Fibroblast of lung (primary cell): ENCODE results near the gene YIF1A. TPM values are rescaled to one million over a fixed set of nuclear protein-coding genes. Genes with fewer than 3 reads are reported as not detected.

ENCODE experiments used
- DNase-seq, 2 donors: peaks; one replicate each; pipeline versions ENCODE4 v3.0.0 to v3.0.0-alpha.2; 2010; ENCODE audit warnings: low read depth in 2 of 2
- H2AFZ ChIP-seq: 2 replicates; pipeline ENCODE4 v1.5.1; 2012; ENCODE audit warnings: low read length, control low read depth, inconsistent platforms
- H3K27ac ChIP-seq: 2 replicates; pipeline ENCODE4 v1.5.1; 2011; ENCODE audit warnings: low read length, control low read depth; ENCODE audit not compliant: insufficient read depth
- H3K27me3 ChIP-seq: 2 replicates; pipeline ENCODE4 v1.5.1; 2011; ENCODE audit warnings: mild to moderate bottlenecking, low read length; ENCODE audit not compliant: control insufficient read depth, insufficient read depth
- H3K36me3 ChIP-seq: 2 replicates; pipeline ENCODE4 v1.5.1; 2011; ENCODE audit warnings: low read length; ENCODE audit not compliant: control insufficient read depth, insufficient read depth
- H3K4me1 ChIP-seq: 2 replicates; pipeline ENCODE4 v1.5.1; 2011; ENCODE audit warnings: low read length; ENCODE audit not compliant: control insufficient read depth, insufficient read depth; ENCODE audit errors: extremely low read depth
- H3K4me2 ChIP-seq: 2 replicates; pipeline ENCODE4 v1.5.1; 2011; ENCODE audit warnings: low read length, control low read depth; ENCODE audit not compliant: insufficient read depth; ENCODE audit errors: extremely low read depth
- H3K4me3 ChIP-seq, 4 experiments: fragments of 200-600 bp in 1 of 4; sonication (generic) in 1 of 4; replicated peaks in 1 of 4; 2 replicates each; pipeline ENCODE4 v1.5.1; 2011 to 2016; ENCODE audit warnings: low read length in 4 of 4, low read depth in 3 of 4, mild to moderate bottlenecking in 3 of 4, control low read depth in 2 of 4, inconsistent platforms in 1 of 4, mixed read lengths in 1 of 4; ENCODE audit not compliant: insufficient read depth in 1 of 4; ENCODE audit errors: control extremely low read depth in 1 of 4
- H3K79me2 ChIP-seq: 2 replicates; pipeline ENCODE4 v1.5.1; 2012; ENCODE audit warnings: mild to moderate bottlenecking, low read length, inconsistent platforms; ENCODE audit not compliant: control insufficient read depth, insufficient read depth
- H3K9ac ChIP-seq: 2 replicates; pipeline ENCODE4 v1.5.1; 2011; ENCODE audit warnings: mild to moderate bottlenecking, low read length, control low read depth; ENCODE audit not compliant: insufficient read depth
- H3K9me3 ChIP-seq: 2 replicates; pipeline ENCODE4 v1.5.1; 2012; ENCODE audit warnings: low read depth, low read length; ENCODE audit not compliant: control insufficient read depth, insufficient read depth
- H4K20me1 ChIP-seq: 2 replicates; pipeline ENCODE4 v1.5.1; 2011; ENCODE audit warnings: low read length; ENCODE audit not compliant: control insufficient read depth, insufficient read depth; ENCODE audit errors: extremely low read depth
- EZH2 ChIP-seq: IDR thresholded peaks from 2 replicates; pipeline ENCODE4 v1.5.1; 2012; ENCODE audit warnings: low read length, control low read depth, mild to moderate bottlenecking; ENCODE audit errors: missing control alignments
- polyA plus RNA-seq, 2 donors: library from polyadenylated mRNA; depleted of rRNA in 1 of 2; stranded (reverse) in 1 of 2; unstranded in 1 of 2; fragments of >200 nt; gene quantifications; 2 replicates each; pipeline ENCODE4 v1.2.1, GENCODE V29; 2011 to 2012; ENCODE audit warnings: missing spikeins in 1 of 2
- total RNA-seq: library from RNA; depleted of rRNA; stranded (reverse); fragments of >200 nt; gene quantifications from 2 replicates; pipeline ENCODE4 v1.2.1, GENCODE V29; 2014
- TF ChIP-seq, protein P1 (sequence below), 2 donors: IDR thresholded peaks in 1 of 2; conservative IDR thresholded peaks in 1 of 2; 1 replicate in 1 of 2; 2 replicates in 1 of 2; pipeline ENCODE4 v1.5.1; 2011 to 2012; ENCODE audit warnings: low read length in 2 of 2, control low read depth in 1 of 2, inconsistent platforms in 1 of 2, low read depth in 1 of 2, mild to moderate bottlenecking in 1 of 2

Gene YIF1A
- total and polyA plus RNA-seq, 2 donors (not counting 1 experiment from before 2014, with no cell fraction given) = 160 to 167 TPM

DNA sequence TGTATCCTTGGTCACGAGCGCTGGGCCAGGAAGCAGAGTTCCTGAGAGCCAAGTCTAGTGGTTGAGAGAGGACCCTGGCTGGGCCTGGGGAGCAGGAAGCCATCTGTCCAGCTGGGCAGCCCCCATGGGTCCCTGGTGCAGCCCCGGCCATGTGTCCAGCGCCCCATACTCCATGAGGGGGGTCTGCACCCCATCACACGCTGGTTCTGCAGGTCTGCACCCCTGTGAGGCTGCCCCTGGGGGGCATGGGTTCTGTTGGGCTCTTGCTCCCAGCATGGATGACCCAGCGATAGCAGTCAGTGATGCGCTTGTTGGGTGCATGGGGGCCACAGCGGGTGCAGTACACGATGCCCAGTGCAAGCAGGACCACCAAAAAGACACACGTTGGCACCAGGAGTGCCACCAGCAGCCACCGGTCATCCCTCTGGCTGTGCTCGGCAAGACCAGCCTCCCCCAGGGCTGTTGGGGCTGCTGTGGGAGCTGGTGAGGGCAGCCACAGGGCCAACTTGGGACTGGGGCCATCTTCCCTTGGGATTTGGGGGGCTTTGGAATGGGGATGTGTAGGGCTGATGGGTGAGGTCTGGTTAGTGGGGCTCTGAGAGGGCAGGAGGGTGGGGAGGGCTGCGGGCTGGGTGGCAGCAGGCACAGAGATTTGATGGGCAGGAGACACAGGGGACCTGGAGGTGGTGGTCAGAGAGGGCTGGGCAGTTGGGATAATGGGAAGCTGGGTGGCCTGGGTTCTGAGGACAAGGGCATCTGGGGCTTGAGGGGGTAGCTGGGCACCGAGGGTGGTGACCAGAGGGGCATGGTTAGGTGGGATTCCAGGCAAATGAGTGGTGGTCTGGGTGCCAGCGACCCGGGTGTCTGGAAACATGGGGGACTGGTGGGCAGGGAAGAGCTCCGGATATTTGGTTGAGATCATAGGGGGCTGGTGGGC, 25.9 kb upstream of the YIF1A start:
- no peak for DNase-seq
- H4K20me1 ChIP-seq = no peaks in the 10 kb centered on the region
- no peaks in the 10 kb centered on the region for H3K27me3 ChIP-seq
- H3K9me3 ChIP-seq = no peaks in the 10 kb centered on the region
- peaks cover 33% of the 10 kb centered on the region for H3K79me2 ChIP-seq
- peak overlapping the region; percentile 97 for H3K27ac ChIP-seq
- no peak overlapping the region for H2AFZ ChIP-seq
- peak overlapping the region; percentile 66 to 90 (median 82) for H3K4me3 ChIP-seq
- H3K9ac ChIP-seq = peak overlapping the region; percentile 85
- H3K4me2 ChIP-seq = peak overlapping the region; percentile 99
- peaks cover 7% of the 10 kb centered on the region for H3K36me3 ChIP-seq
- TF ChIP-seq EZH2 = no peak
- TF ChIP-seq, protein P1, sequence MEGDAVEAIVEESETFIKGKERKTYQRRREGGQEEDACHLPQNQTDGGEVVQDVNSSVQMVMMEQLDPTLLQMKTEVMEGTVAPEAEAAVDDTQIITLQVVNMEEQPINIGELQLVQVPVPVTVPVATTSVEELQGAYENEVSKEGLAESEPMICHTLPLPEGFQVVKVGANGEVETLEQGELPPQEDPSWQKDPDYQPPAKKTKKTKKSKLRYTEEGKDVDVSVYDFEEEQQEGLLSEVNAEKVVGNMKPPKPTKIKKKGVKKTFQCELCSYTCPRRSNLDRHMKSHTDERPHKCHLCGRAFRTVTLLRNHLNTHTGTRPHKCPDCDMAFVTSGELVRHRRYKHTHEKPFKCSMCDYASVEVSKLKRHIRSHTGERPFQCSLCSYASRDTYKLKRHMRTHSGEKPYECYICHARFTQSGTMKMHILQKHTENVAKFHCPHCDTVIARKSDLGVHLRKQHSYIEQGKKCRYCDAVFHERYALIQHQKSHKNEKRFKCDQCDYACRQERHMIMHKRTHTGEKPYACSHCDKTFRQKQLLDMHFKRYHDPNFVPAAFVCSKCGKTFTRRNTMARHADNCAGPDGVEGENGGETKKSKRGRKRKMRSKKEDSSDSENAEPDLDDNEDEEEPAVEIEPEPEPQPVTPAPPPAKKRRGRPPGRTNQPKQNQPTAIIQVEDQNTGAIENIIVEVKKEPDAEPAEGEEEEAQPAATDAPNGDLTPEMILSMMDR (conservative IDR thresholded peaks at IDR 0.05 in 1 of 2, IDR thresholded peaks at IDR 0.05 in 1 of 2; ENCODE audit: low read depth in 1 of 2, low read length in 2 of 2) = no peak
- peaks cover 19% of the 10 kb centered on the region for H3K4me1 ChIP-seq

DNA sequence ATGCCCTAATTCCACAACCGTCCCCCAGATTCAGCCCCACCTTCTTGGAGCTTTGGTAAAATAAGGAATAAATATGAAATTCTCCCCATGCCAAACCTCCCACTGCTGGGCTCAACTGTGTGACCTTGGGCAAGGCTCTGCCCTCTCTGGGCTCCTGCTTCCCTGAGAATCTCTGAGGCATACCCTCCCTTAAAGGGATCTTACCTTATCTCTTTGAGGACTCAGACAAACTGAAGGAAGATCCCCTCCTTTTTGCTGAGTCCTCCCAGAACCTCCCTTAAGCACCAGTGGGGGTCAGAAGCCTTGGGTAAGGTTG, 25.2 kb upstream of the YIF1A start:
- Histone ChIP-seq H3K79me2 (peaks cover 33% of the 10 kb centered on the region), H3K36me3 (peaks cover 7% of the 10 kb centered on the region), H3K27me3 (no peaks in the 10 kb centered on the region), H2AFZ (no peak overlapping the region), H3K4me2 (peak overlapping the region; percentile 99), H3K4me3 (peak overlapping the region; percentile 66 to 90 (median 82)), H3K9me3 (no peaks in the 10 kb centered on the region), H3K4me1 (peaks cover 19% of the 10 kb centered on the region), H4K20me1 (no peaks in the 10 kb centered on the region), H3K9ac (peak overlapping the region; percentile 85), H3K27ac (peak overlapping the region; percentile 97)
- DNase-seq = no peak
- no peak for TF ChIP-seq EZH2
- TF ChIP-seq, protein P1 (conservative IDR thresholded peaks at IDR 0.05 in 1 of 2, IDR thresholded peaks at IDR 0.05 in 1 of 2; ENCODE audit: low read depth in 1 of 2, low read length in 2 of 2) = no peak

DNA sequence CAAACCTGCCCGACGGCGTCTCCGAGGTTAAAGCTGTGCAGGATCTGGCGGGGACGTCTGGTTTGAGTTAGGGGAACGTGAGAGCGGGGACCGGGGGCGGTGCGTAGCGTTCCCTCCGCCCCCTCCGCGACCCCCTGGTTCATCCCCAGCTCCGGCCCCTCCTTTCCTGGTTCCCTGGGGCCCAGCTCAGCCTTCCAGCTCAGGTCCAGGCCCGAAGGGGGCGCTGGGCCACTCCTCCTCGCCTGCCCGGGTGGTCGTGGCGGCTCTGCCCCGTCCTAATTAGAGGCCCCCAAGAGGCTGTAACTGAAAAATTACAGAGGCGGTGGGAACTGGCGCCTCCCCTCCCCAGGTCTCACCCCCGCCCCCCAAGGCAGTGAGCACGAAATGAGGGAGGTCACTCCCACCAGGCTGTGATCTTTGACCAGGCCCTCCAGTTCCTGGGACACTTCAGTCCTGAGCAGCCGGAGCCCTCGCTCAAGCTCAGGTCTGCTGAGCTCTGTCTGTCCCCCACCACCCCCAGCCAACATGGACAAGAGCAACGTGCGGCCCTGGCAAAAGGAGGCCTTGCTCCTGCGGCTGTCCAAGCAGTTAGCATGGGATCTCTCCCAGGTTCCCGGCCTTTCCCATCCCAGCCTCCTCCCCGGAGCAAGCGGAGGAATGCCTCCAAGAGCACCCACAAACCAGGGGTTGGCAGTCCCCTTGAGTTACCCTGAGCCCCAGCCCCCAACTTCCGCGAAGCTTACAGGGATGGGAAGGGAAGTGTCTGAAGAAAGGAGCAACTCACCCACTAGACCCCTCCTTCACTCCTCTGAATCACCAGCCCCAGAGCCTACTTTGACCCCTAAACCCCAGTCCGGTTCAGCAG, 24.6 kb upstream of the YIF1A start:
- DNase-seq = peak; percentile 13 to 42
- Histone ChIP-seq H3K27ac (peak overlapping the region; percentile 97), H2AFZ (no peak overlapping the region), H3K27me3 (no peaks in the 10 kb centered on the region), H3K36me3 (peaks cover 7% of the 10 kb centered on the region), H3K4me2 (peak overlapping the region; percentile 99), H3K9me3 (no peaks in the 10 kb centered on the region), H3K9ac (peak overlapping the region; percentile 85), H4K20me1 (no peaks in the 10 kb centered on the region), H3K4me3 (peak overlapping the region; percentile 66 to 90 (median 82)), H3K79me2 (peaks cover 33% of the 10 kb centered on the region), H3K4me1 (peaks cover 13% of the 10 kb centered on the region)
- TF ChIP-seq, protein P1 (conservative IDR thresholded peaks at IDR 0.05 in 1 of 2, IDR thresholded peaks at IDR 0.05 in 1 of 2; ENCODE audit: low read depth in 1 of 2, low read length in 2 of 2) = peak; percentile 36 to 39
- TF ChIP-seq EZH2 = no peak
